D721Med (cell line): ENCODE results near the gene DEPDC5.
"Not testable (repeated sequence)": the region's sequence is repeated elsewhere in the genome, so short reads cannot be mapped to it uniquely, and the experiment has no call there.

ENCODE experiments used
- DNase-seq: peaks from one replicate; pipeline ENCODE4 v3.0.0; 2011; ENCODE audit warnings: low spot score; ENCODE audit not compliant: insufficient read length
- FAIRE-seq: peaks from 2 replicates; lab custom pipeline; 2011; peaks lifted over from hg19 to GRCh38; lab: Jason Lieb, UNC
- CTCF ChIP-seq: IDR thresholded peaks from 2 replicates; pipeline ENCODE4 v1.5.1; 2012; ENCODE audit warnings: mild to moderate bottlenecking, control low read depth; ENCODE audit not compliant: insufficient read depth; ENCODE audit errors: missing control alignments

DEPDC5 gene

GRCh38 chr22:31738566-31738965 is 15.3 kb upstream of the DEPDC5 start:
- no peak for FAIRE-seq
- TF ChIP-seq CTCF, result no peak
- DNase-seq, result no peak

GRCh38 chr22:31739795-31740201 is 14.0 kb upstream of the DEPDC5 start:
- DNase-seq (no peak), FAIRE-seq (no peak)
- no peak for TF ChIP-seq CTCF

GRCh38 chr22:31740314-31740713 is 13.5 kb upstream of the DEPDC5 start:
- FAIRE-seq, result not testable (repeated sequence)

GRCh38 chr22:31742115-31742514 is 11.7 kb upstream of the DEPDC5 start:
- FAIRE-seq (no peak), DNase-seq (no peak)
- TF ChIP-seq CTCF, result no peak

More at GRCh38 chr22:31740314-31740713, 13.5 kb upstream of the DEPDC5 start:
- DNase-seq, result not testable (repeated sequence)

GRCh38 chr22:31742682-31743081 is 11.1 kb upstream of the DEPDC5 start:
- no peak for TF ChIP-seq CTCF
- DNase-seq, result no peak
- FAIRE-seq, result no peak

- DNase-seq, result no peak
- FAIRE-seq, result no peak
- TF ChIP-seq CTCF, result no peak
These were observed 9.9 kb upstream of the DEPDC5 start for GRCh38 chr22:31743871-31744270.

GRCh38 chr22:31747441-31747840 is 6.4 kb upstream of the DEPDC5 start:
- DNase-seq (no peak), FAIRE-seq (no peak)
- TF ChIP-seq CTCF, result no peak

GRCh38 chr22:31748490-31748889 is 5.3 kb upstream of the DEPDC5 start:
- no peak for TF ChIP-seq CTCF
- FAIRE-seq (no peak), DNase-seq (no peak)
